ENCODE results near the gene VAC14.

Gene VAC14

GRCh38 chr16:70784692-70785555 is 16.0 kb downstream of the VAC14 start:
- no peak for DNase-seq

GRCh38 chr16:70782237-70782636 is 18.7 kb downstream of the VAC14 start:
- DNase-seq: no peak

- DNase-seq: no peak
Measured at GRCh38 chr16:70781800-70782199, 19.2 kb downstream of the VAC14 start.

GRCh38 chr16:70780546-70780945 is 20.4 kb downstream of the VAC14 start:
- no peak for DNase-seq

- no peak for DNase-seq
Measured at GRCh38 chr16:70779361-70779760, 21.6 kb downstream of the VAC14 start.

- peak; percentile 42 for DNase-seq
Measured at GRCh38 chr16:70778901-70779309, 22.1 kb downstream of the VAC14 start.

- no peak for DNase-seq
Measured at GRCh38 chr16:70777973-70778406, 23.0 kb downstream of the VAC14 start.

GRCh38 chr16:70777496-70777895 is 23.5 kb downstream of the VAC14 start:
- no peak for DNase-seq

GRCh38 chr16:70775399-70775798 is 25.6 kb downstream of the VAC14 start:
- DNase-seq: no peak

GRCh38 chr16:70774261-70774660 is 26.7 kb downstream of the VAC14 start:
- DNase-seq: peak; percentile 57

GRCh38 chr16:70772493-70772892 is 28.5 kb downstream of the VAC14 start:
- DNase-seq: no peak

GRCh38 chr16:70770626-70771552 is 30.1 kb downstream of the VAC14 start:
- DNase-seq: peak; percentile 62

GRCh38 chr16:70770291-70770625 is 30.7 kb downstream of the VAC14 start:
- DNase-seq: no peak

GRCh38 chr16:70769761-70770160 is 31.2 kb downstream of the VAC14 start:
- no peak for DNase-seq

- DNase-seq: no peak
Measured at GRCh38 chr16:70769131-70769530, 31.8 kb downstream of the VAC14 start.

- no peak for DNase-seq
Measured at GRCh38 chr16:70768203-70768580, 32.8 kb downstream of the VAC14 start.

GRCh38 chr16:70767377-70768202 is 33.4 kb downstream of the VAC14 start:
- no peak for DNase-seq

- DNase-seq: no peak
Measured at GRCh38 chr16:70766658-70767057, 34.3 kb downstream of the VAC14 start.

GRCh38 chr16:70766176-70766575 is 34.8 kb downstream of the VAC14 start:
- DNase-seq: no peak

GRCh38 chr16:70765491-70765890 is 35.5 kb downstream of the VAC14 start:
- DNase-seq: no peak

- DNase-seq: no peak
Measured at GRCh38 chr16:70764632-70765031, 36.3 kb downstream of the VAC14 start.

GRCh38 chr16:70760221-70760620 is 40.7 kb downstream of the VAC14 start:
- DNase-seq: no peak

- DNase-seq: no peak
Measured at GRCh38 chr16:70759666-70760065, 41.3 kb downstream of the VAC14 start.
